SK-N-SH treated with all-trans-retinoic acid at 6 μM for 48 hours (cell line): Measurements from ENCODE around the gene SLC49A4.

Source experiments
- ARNTL ChIP-seq: fragments of 450-650 bp; formaldehyde crosslinking; IDR thresholded peaks from 2 replicates; pipeline ENCODE4 v1.5.0; 2020; ENCODE audit warnings: low read depth, mild to moderate bottlenecking, moderate library complexity, borderline replicate concordance
- CREB5 ChIP-seq: fragments of 250-450 bp; sonication (Bioruptor Pico); IDR thresholded peaks from 2 replicates; pipeline ENCODE4 v1.5.1; 2020; ENCODE audit warnings: low read depth, mild to moderate bottlenecking, moderate library complexity
- CSRNP3 ChIP-seq: fragments of 250-450 bp; sonication (Bioruptor Pico); IDR thresholded peaks from 2 replicates; pipeline ENCODE4 v1.5.1; 2021; ENCODE audit warnings: mild to moderate bottlenecking, moderate library complexity
- OSR1 ChIP-seq: fragments of 250-450 bp; sonication (Bioruptor Pico); IDR thresholded peaks from 2 replicates; pipeline ENCODE4 v1.8.0; 2022; ENCODE audit warnings: moderate library complexity, mild to moderate bottlenecking, inconsistent platforms
- PATZ1 ChIP-seq: fragments of 250-450 bp; sonication (Bioruptor Pico); IDR thresholded peaks from 2 replicates; pipeline ENCODE4 v1.8.0; 2020; ENCODE audit warnings: mild to moderate bottlenecking, moderate library complexity, borderline replicate concordance
- ZC3H10 ChIP-seq: fragments of 250-450 bp; sonication (Bioruptor Pico); IDR thresholded peaks from 2 replicates; pipeline ENCODE4 v1.5.1; 2021; ENCODE audit warnings: mild to moderate bottlenecking, moderate library complexity
- ZFP3 ChIP-seq: fragments of 250-450 bp; sonication (Bioruptor Pico); IDR thresholded peaks from 2 replicates; pipeline ENCODE4 v1.5.0; 2020; ENCODE audit warnings: mild to moderate bottlenecking, moderate library complexity
- ZNF70 ChIP-seq: fragments of 450-650 bp; formaldehyde crosslinking; IDR thresholded peaks from 2 replicates; pipeline ENCODE4 v1.5.0; 2020; ENCODE audit warnings: mild to moderate bottlenecking, moderate library complexity
- ZNF8 ChIP-seq: fragments of 450-650 bp; formaldehyde crosslinking; IDR thresholded peaks from 2 replicates; pipeline ENCODE4 v1.5.0; 2020; ENCODE audit warnings: mild to moderate bottlenecking, moderate library complexity

GRCh38 chr3:122862381-122862780 lies 67.5 kb downstream of the SLC49A4 start:
- TF ChIP-seq ZNF8 (CRISPR knock-in tag) (no peak), ZC3H10 (CRISPR knock-in tag) (no peak), ZFP3 (no peak), ARNTL (CRISPR knock-in tag) (no peak), OSR1 (CRISPR knock-in tag) (no peak), CREB5 (no peak), CSRNP3 (CRISPR knock-in tag) (no peak), PATZ1 (CRISPR knock-in tag) (no peak), ZNF70 (CRISPR knock-in tag) (no peak)
